CD4-positive, alpha-beta T cell treated with Interleukin-4 for 1 hour (primary cell): ENCODE results near the gene SLC16A8.

Experiments
- DNase-seq, 2 donors: peaks; one replicate each; pipeline ENCODE4 v3.0.0-alpha.2; 2020 to 2022

The SLC16A8 gene

GRCh38 chr22:38070250-38070921 lies 13.6 kb downstream of the SLC16A8 start:
- DNase-seq, result no peak

- DNase-seq, result no peak
These were observed 14.4 kb downstream of the SLC16A8 start for GRCh38 chr22:38069372-38070249.

- DNase-seq, result no peak
These were observed 15.2 kb downstream of the SLC16A8 start for GRCh38 chr22:38068641-38069371.

- no peak for DNase-seq
These were observed 16.1 kb downstream of the SLC16A8 start for GRCh38 chr22:38067761-38068360.

GRCh38 chr22:38067028-38067415 lies 17.0 kb downstream of the SLC16A8 start:
- DNase-seq, result no peak

GRCh38 chr22:38066381-38067027 lies 17.5 kb downstream of the SLC16A8 start:
- no peak for DNase-seq

- no peak for DNase-seq
These were observed 18.4 kb downstream of the SLC16A8 start for GRCh38 chr22:38065539-38065938.

GRCh38 chr22:38062791-38063190 lies 21.2 kb downstream of the SLC16A8 start:
- peak in 1 of 2 donors; percentile 17 for DNase-seq

- peak; percentile 84 to 89 for DNase-seq
These were observed 26.8 kb downstream of the SLC16A8 start, which contains the start of gene PICK1 for GRCh38 chr22:38056969-38057891. TSS of gene PICK1 (plus strand) at chr22:38057404. CDS start at chr22:38057810, 406 bp downstream.

- DNase-seq, result peak; percentile 81 to 83
These were observed 31.8 kb downstream of the SLC16A8 start for GRCh38 chr22:38051900-38052862.

GRCh38 chr22:38051261-38051660 lies 32.7 kb downstream of the SLC16A8 start:
- no peak for DNase-seq

GRCh38 chr22:38050720-38051119 lies 33.3 kb downstream of the SLC16A8 start:
- no peak for DNase-seq

- no peak for DNase-seq
These were observed 34.0 kb downstream of the SLC16A8 start for GRCh38 chr22:38049812-38050619.

GRCh38 chr22:38046070-38046748 lies 37.8 kb downstream of the SLC16A8 start:
- DNase-seq, result no peak

- DNase-seq, result no peak
These were observed 40.6 kb downstream of the SLC16A8 start for GRCh38 chr22:38043151-38044039.

GRCh38 chr22:38042488-38042790 lies 41.5 kb downstream of the SLC16A8 start:
- DNase-seq, result no peak

- no peak for DNase-seq
These were observed 42.1 kb downstream of the SLC16A8 start for GRCh38 chr22:38041760-38042487.
